Superior temporal gyrus (tissue), 1 donor: ENCODE data around the gene BFSP1.
A peak's percentile ranks its signal among the peaks of the same experiment; 100 is the strongest.

ENCODE experiments used
- DNase-seq: peaks from one replicate; pipeline ENCODE4 v3.0.0-alpha.2; 2016; ENCODE audit errors: extremely low spot score

Gene BFSP1

DNA sequence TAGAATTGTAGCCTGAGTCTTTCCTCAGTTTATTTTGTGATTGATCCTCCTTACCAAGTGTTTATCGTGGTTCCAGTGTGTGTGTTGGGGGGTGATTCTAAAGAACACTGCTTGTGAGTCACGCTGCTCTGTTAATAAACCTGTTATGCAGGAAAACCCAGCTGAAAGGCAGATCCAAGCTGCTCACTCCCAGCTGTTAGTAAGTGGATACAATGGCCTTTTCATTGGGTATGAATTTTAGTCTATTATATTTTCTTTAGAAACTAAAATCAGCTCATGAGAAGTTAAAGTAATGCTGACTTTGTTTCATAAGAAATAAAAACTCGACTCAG, 26.5 kb upstream of the BFSP1 start:
- no peak for DNase-seq

DNA sequence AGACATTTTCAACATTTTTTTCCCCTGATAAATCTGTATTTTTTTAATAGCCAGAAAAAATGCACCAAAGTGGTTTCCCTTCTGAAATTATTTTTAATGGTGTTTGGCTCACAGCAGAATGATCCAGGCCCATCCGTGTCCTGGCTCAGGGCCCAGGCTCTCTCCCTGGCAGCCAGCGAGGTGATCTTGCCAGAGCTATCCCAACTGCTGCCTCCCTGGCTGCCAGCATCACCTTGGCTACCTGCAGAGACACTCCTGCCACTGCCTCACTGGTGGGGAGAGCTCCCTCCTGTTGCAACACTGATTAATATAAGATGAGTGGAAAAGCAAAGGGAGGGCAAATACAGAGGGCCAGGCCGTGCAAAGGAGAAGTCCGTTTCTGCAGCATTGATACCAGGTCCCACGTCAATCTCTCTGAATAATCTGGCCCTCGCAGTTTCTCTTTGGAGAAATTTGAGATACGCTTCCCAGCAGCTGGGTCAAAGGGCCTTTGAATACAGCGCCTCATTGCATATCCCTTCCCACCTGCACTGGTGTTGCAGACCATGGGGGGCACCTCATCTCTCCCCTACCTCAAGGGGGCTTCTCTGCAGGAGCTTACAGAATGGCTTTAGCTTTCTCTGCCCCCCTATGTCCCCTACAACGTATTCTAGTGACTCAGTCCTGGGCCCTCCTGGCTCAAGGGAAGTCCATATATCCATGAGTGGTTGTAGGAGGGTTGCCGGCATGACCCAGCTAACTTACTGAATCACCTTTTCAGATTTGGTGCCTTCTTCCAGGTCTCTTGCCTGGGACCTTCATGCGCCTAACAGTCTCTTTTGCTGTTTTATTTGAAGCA, 25.9 kb upstream of the BFSP1 start:
- DNase-seq, result no peak

DNA sequence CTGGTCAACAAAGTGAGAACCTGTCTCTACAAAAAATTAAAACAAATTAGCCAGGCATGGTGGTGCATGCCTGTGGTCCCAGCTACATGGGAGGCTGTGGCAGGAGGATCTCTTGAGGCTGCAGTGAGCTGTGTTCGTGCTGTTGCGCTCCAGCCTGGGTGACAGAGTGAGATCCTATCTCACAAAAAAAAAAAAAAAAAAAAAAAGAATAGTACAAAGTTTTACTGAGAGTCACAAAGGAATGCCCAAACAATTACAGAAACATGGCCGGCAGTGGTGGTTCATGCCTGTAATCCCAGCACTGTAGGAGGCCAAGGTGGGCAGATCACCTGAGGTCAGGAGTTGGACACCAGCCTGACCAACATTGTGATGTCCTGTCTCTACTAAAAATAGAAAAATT, 23.9 kb upstream of the BFSP1 start:
- no peak for DNase-seq

DNA sequence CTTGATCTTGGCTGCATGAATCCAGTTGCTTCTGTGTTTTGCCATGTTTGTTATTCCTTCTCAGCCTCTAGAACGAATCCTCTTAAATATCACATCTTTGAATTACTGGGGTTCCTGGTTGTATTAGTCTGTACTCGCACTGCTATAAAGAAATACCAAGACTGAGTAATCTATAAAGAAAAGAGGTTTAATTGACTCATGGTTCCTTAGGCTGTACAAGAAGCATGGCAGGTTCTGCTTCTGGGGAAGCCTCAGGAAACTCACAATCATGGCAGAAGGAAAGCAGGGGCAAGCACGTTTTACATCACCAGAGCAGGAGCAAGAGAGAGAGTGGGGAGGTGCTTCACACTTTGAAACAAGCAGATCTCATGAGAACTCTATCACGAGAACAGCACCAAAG, 18.0 kb upstream of the BFSP1 start:
- DNase-seq, result no peak

DNA sequence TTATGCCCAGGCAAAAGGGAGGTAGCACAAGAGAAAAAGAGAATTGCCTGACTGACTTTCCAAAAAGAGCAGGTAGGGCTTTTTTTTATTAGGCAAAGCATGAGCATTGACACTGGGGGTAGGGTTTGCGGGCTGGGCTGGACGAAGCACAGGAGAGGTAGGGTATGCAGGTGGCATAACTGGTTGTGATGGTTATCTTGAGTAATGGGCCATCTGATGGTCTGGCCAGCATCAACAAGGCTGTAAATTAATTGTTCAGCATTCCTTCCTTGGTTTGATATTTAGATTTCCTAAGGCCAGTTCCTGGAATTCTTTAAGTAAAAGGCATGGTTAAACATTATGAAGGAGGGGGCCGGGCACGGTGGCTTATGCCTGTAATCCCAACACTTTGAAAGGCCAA, 13.9 kb upstream of the BFSP1 start:
- no peak for DNase-seq

DNA sequence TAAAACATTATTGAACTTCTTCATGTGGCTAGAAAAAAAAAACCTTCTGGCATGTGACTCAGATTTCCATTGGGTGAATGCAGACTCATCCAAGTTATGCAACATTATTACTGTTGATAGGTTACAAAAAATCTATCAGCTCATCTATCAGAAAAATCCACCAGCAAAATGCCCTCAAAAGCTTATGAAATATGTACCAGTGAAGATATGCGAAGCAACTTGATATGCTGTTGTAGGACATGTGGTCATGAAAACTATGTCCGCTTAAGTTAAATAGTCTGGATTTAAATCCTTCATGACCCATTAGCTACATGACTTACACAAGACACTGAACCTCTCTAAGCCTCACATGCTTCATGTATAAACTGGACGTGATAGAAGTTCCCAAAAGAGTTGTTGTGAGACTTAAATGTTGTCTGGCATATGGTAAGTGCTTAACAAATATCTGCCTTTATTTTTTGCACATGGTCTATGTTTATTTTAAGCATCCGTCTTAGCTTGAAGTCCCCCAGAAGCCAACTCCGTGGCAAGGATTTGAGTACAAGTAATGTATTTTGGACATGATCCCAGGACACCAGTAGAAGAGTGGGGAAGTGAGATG, 12.5 kb upstream of the BFSP1 start:
- DNase-seq, result no peak

DNA sequence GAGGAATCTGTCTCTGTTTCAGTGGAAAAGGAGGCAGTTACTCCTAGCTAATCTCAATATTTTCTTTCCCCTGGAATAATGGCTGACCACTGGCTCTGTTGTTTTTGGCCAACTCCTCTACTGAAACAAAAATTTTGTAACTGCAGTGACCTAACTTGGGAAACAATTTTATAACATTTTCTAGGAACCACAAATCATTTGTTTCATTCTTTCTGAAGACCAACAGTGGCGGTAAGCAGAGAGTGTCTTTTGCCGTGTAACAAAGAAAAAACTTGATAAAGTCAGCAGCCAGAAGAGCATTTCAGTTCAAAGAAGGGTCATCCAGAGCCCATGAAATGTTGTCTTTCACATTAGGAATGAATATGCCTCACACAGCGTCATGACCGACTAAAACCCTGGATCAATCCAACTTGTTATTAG, 11.8 kb upstream of the BFSP1 start:
- no peak for DNase-seq

DNA sequence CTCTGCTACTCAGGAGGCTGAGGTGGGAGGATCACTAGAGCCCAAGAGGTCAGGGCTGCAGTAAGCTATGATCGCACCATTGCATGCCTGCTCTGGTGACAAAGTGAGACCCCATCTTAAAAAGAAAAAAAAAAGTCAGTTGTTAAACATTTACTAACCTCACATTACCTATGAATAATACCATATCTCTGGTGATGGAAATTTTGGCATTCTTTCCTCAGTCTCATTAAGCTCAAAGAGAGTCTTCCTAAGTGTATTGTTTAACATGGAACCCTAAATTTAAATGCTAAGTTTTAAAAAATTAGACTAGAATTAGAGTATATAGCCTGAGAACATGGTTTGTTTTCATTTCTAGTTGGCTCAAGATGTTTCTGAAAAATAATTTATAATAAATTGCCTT, 11.3 kb upstream of the BFSP1 start:
- DNase-seq, result no peak

DNA sequence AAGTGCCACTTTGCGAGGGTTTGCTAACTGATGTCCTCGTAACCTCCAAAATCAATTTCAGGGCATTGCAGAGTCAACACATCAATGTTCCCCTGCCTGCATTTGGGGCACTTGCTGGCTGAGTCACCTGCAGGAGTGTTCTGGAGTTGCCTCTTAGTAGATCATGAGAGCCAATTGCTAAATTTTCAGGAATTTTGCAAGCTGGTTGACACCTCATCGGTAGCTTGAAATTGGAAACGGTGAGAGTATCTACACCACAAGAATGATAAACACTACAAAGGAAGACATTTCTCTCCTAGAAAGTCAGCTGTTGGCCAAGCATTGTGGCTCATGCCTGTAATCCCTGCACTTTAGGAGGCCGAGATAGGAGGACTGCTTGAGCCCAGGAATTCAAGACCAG, 10.8 kb upstream of the BFSP1 start:
- no peak for DNase-seq

DNA sequence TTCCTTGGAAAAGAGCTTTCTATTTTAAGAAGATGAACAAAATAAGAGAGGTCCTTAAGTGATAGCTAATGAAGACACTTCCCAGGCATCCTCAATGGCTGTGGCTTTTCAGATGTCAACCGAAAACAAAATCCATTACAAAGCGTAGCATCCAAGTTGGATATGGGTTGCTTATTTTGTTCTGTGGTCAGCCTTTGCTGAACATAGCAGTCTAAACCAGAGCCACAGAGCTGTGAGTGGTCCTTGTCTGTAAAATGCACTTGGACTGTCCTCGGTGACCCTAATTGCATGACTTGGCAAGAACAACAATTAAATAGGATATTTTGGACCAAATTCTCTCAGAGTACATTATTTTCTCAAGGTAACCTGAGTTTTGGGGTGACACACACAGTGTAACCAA, 10.4 kb upstream of the BFSP1 start:
- DNase-seq, result no peak

DNA sequence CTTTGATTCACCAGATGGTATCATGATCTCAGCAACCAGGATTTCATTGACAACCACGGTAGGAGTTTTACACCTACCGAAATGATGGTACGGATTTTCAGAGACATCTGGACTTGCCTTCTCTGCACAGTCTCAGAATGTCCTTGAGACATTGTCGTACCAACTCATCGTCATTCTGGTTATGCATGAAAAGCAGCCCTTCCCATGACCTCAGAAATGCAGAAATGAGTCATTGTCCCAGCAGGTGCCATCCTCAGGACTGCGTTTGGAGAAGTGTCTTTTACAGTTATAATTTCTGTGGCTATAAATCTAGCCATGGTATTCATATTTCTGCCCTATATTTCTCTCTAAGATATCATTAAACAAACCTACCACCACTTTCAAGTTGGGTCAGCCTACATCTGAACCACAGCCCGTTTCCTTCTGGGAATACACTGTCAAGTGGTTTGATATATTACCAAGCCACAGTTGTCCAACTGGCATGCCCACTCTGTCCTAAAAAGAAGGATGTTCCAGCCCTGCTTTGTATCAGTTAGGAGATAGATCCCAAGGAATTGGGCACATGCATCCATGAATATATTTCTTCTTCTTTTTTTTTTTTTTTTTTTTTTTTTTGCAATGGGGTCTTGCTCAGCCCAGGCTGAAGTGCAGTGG, 7.5 kb upstream of the BFSP1 start:
- no peak for DNase-seq

DNA sequence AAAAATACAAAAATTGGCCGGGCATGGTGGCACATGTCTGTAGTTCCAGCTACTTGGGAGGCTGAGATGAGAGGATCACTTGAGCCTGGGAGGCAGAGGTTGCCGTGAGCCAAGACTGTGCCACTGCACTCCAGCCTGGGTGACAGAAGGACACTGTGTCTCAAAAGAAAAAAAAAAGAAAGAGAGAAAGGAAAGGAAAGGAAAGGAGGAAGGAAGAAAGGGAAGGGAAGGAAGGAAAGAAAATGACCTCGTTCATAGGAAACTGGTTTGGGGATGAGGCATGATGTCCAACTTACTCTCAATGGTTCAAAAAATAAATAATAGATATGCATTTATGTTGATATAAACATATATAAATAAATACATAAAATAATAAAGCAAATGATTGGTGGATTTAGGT, 6.8 kb upstream of the BFSP1 start:
- DNase-seq, result no peak

DNA sequence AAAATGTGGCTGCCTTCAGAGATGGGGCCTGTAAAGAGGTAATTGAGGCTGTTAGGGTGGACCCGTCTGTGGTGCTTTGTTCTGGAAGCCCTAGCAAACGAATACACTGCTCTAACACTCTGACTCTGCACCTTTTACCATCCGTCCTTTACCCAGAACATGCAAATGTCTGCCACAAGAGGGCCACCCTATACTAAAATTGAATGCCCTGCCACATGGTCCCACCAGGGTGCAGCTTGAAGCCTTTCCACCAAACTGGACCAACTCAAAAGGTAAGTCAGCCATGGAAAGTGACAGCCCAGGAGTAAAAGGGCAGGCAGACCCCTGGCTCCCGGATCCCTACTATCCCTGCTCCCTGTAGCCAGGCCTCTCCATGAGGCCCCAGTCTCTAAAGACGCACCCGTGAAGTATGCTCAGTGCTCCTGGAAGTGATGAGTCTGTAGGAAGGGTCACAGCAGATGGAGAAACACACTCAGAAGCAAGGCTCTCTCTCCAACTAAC, 5.8 kb upstream of the BFSP1 start:
- DNase-seq, result peak; percentile 83

DNA sequence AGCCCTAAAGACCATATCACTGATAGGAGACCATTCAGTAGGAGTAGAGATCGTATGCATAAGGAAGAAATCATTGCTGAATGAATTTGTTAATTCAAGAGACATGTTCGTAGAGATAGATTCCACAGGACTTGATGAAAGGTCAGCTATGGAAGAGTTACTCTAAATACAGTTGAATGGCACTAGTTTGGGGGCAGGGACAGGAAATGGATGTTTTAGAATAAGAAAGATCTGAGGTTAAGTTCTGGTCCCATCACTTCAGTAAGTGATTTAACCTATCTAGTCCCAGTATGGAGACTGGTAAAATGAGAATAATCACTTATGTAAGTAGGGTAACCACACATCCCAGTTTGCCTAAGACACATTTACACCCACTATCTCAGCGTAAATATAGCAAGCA, 2.9 kb upstream of the BFSP1 start:
- no peak for DNase-seq

DNA sequence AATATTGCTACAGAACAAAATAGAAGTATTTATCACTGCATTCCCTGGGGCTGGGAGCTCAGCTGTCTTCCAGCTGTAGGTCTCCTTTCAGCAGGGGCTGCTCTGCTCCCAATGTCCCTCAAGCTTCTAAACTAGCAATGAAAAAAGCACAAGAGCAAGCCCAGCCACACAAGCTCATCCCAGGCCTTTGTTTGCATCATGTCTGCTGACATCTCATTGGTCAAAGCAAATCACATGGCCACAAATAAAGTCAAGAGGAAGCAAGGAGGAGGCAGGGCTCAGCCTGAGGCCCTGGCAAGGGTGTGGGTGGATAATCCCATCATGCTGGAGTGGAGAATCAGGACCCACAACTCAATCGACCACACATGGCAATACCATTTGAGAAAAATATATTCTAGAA, 2.2 kb upstream of the BFSP1 start:
- DNase-seq, result no peak

DNA sequence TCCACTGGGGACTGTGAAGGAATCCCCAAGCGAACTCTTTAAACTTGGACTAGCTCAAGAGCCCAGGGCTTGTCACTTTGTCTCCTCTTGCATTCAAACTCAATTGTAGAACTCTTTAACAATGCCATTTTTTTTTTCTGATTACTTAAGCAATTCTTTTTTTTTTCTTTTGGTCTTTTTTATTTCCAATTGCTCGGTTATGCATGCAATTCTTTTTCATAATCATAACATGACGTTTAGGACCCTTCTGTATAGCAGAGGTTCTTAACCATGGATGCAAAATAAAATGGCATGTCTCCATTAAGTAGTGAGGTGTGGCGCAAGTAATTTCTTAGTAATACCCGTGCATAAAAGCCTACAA, 466 bp upstream of the BFSP1 start:
- DNase-seq, result no peak

DNA sequence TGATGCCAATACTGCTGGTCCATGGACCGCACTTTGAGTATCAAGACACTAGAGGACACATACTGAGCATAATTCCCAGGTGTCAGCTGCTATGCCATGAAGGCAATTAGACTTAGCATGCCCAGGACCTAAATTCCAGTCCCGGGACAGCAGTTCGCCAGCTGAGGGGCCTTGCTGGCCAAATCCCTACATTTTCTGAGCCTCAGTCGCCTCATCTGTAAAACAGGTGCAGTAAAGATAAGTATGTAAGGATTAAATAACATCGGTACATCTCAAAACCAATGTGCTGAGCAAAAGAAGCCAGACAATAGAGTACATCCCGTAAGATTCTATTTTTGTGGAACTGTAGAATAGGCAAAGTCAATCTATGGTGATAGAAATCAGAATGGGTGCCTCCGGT, 1.0 kb downstream of the BFSP1 start:
- DNase-seq, result no peak

DNA sequence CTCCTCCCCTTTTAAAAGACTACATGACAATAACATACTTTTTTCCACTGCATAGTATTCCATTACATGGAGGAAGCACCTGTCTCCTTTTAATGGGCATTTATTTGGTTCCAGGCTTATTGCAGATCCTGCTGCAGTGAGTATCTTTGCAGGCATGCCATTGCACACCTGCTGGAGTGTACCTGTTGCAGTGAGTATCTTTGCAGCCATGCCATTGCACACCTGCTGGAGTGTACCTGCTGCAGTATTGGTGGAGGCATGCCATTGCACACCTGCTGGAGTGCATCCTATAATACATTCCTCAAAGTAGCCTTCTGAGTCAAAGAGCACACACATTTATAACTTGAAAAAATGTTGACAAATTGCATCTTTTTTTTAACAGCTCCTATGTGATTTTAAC, 1.6 kb downstream of the BFSP1 start:
- no peak for DNase-seq

DNA sequence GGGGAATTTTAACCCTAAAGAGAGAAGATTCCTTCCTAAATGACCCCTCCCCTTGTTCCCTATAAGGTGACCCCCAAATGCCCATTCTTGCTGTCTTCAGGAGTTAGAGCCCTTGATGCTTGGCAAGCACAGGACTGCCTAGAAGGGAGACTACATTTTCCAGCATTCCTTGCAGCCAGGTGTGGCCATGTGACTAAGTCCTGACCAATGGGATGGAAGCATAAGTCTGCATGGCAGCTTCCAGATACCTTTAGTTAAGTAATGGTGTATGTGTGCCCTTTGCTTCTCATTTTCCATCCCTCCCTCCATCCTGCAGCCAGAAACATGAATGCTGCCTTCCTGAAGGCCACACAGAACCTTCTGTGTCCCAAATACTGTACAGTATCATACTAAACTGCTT, 5.5 kb downstream of the BFSP1 start:
- DNase-seq, result peak; percentile 42

DNA sequence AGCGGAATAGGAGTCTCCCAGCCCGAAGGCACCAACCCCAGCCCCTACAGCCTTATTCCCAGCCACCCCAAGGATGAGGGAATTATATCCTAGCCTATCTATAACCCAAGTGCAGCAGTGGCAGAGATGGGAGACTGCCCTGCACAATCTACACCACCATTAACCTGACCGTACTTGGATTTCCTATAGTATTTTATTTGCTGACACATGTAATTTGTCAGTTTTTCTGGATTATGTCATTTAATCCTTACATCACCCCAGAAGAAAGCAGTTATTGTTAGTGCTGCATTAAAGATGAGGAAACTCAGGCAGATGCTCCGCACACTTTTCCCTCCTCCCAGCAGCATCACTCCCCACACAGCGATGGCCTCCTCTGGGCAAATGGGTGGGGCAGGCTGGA, 6.0 kb downstream of the BFSP1 start:
- DNase-seq, result no peak

DNA sequence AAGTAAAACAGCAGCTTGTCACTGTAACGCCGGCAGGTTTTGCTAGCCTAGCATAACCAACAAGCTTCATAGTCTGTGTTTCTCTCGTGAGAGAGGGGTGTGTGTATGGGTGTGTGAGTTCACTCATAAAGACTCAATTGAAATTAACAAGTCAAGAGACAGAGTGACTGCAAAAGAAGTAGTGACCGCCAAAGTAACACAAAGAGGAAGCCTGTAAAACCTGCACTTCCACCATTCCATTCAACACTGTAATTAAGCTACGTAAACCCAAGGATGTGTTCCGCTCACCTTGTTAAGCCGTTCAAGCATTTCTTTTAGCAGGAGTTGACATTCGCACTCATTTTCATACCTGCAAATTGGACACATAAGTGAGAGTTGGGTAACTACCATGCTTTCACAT, 6.6 kb downstream of the BFSP1 start:
- no peak for DNase-seq

DNA sequence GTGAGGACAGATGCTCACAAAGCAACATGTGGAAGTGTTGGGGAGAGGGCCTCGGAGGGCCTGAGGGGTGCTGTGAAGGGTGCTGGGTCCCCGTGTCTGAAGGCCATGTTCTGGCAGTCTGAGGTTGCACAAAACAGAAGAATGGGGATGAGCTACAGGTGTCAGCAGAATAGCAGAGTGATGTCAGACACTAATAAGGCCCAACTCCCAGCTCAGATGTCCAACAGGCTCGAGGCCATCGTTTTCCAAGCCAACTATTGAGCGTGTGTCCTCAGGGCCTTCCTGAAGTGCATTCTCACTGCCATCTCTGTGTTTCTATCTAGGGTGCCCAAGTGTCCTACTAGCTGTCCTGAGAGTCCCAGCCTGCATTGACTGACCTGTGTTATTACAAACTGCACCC, 7.9 kb downstream of the BFSP1 start:
- DNase-seq, result no peak

DNA sequence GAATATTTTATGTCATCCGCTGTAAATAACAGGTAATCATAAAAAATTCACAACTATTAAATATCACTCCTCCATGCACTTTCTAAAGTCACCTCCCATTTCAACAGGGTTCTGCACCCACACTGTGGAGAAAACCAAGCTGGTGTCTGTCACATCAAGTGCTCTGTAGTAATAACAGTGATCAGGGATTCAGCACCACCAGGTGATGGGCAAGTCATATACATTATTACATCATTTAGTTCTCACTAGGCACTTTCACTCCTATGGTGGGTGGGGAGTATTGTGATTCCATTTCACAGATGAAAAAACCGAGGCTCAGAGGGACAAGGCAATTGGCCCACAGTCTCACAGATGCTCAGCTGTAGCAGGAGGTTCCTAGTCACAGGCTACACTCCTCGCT, 8.7 kb downstream of the BFSP1 start:
- no peak for DNase-seq
